ENCODE measurements around the gene TBC1D2B.

GRCh38 chr15:78104566-78105475 lies 27.3 kb upstream of the TBC1D2B start:
- TF ChIP-seq CEBPB (IDR thresholded peaks at IDR 0.05; ENCODE audit: low read depth, low read length) (no peak), POLR2A (IDR thresholded peaks at IDR 0.05; ENCODE audit: low read depth, low read length) (no peak), RFX5 (IDR thresholded peaks at IDR 0.05; ENCODE audit: low read depth, low read length) (no peak), BHLHE40 (IDR thresholded peaks at IDR 0.05; ENCODE audit: low read depth, low read length) (no peak), ELK1 (IDR thresholded peaks at IDR 0.05; ENCODE audit: borderline replicate concordance, low read depth, low read length) (no peak)
- TF ChIP-seq, protein P1, sequence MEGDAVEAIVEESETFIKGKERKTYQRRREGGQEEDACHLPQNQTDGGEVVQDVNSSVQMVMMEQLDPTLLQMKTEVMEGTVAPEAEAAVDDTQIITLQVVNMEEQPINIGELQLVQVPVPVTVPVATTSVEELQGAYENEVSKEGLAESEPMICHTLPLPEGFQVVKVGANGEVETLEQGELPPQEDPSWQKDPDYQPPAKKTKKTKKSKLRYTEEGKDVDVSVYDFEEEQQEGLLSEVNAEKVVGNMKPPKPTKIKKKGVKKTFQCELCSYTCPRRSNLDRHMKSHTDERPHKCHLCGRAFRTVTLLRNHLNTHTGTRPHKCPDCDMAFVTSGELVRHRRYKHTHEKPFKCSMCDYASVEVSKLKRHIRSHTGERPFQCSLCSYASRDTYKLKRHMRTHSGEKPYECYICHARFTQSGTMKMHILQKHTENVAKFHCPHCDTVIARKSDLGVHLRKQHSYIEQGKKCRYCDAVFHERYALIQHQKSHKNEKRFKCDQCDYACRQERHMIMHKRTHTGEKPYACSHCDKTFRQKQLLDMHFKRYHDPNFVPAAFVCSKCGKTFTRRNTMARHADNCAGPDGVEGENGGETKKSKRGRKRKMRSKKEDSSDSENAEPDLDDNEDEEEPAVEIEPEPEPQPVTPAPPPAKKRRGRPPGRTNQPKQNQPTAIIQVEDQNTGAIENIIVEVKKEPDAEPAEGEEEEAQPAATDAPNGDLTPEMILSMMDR (conservative IDR thresholded peaks at IDR 0.05; ENCODE audit: low read depth, low read length), result no peak
- TF ChIP-seq, protein P2, sequence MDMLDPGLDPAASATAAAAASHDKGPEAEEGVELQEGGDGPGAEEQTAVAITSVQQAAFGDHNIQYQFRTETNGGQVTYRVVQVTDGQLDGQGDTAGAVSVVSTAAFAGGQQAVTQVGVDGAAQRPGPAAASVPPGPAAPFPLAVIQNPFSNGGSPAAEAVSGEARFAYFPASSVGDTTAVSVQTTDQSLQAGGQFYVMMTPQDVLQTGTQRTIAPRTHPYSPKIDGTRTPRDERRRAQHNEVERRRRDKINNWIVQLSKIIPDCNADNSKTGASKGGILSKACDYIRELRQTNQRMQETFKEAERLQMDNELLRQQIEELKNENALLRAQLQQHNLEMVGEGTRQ (IDR thresholded peaks at IDR 0.05; ENCODE audit: low read depth, low read length), result no peak

All from IMR-90 (cell line).